HG02840 (cell line): ENCODE measurements around the gene SEH1L.
A peak's percentile ranks its signal among the peaks of the same experiment; 100 is the strongest.
"Not testable (repeated sequence)": the region's sequence is repeated elsewhere in the genome, so short reads cannot be mapped to it uniquely, and the experiment has no call there.

Source experiments
- ATAC-seq: cut with Tn5 transposase; IDR thresholded peaks from one replicate; pipeline ENCODE4 v1.9.1; 2021; ENCODE audit warnings: mild to moderate bottlenecking, moderate library complexity, moderate number of reproducible peaks; ENCODE audit not compliant: unreplicated experiment, low FRiP score

SEH1L gene

DNA sequence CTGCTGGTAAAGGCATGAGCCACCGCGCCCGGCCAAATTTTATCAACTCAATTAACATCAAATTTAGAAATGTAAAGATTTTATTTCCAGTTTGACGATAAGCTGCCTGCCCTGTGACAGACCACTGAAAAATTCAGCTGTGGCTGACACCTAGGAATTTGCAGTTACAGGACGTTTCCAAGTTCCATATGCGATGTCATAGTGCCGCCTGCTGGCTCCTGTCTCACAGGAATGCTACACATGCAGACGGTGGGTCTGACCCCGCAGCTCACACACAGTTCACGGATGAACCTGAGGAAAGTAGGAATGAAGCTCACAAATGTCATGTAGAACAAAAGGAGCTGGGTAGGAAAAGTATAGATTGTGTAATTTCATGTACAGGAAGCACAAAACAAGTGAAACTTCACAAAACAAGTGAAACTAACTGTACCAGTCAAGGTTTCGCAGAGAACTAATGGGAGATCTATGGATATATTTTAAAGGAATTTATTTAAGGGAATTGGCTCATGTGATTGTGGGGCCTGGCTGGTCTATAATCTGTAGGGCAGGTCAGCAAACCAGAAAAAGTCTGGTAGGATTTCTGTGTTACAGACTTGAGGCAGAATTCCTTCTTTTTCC is 13.2 kb upstream of the SEH1L start:
- no peak for ATAC-seq

DNA sequence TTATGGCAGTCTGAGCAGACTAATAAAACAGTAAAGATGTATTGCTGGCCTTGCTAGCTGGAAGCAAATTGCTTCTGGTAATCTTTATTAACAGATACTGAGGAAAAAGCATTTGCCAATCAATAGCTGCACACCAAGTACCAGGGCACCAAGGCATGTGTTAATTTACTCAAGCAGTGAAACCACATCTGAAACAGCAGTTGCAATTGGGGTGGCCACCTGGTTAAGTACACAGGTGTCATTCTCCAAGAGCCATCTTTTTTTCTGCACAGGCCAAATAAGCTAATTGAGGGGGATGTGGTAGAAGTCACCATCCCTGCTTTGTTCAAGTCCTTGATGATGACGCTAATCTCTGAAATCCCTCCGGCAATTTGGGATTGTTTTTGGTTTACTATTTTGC is 8.6 kb upstream of the SEH1L start:
- no peak for ATAC-seq

DNA sequence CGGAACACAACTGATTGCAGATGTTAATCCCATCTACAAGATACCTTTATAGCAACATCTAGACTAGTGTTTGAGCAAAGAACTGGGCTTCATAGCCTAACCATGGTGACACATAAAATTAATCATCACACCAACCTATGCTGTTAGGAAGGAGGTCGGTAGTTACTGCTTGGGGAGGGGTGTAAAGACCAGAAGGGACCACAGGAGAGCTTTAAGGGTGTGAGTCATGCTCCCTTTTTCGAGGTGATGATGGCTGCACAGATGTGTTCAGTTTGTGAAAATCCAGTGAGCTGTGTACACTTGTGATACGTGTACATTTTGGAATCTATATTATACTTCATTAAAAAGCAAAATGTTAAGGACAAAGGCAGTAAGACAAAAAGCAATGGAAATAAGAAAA is 4.6 kb upstream of the SEH1L start:
- ATAC-seq, result no peak

DNA sequence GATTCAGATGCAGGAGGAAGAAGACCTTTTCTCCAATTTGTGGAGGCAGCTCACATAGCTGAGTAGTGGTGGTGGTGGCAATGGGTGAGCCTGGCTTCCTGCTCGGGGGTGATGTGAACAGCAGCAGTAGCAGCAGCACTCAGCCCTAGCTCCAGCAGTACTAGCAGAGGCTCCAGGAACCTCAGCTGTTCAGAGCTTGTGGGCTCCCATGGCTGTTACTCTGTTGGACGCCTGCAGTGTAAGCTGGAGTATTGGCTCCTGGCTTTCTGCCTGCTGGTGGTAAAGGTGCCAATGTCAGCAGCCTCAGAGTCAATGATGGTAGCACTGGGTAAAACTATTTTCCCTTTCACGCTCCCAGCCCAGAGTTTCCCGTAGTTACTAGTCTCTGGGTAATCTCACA is 3.1 kb upstream of the SEH1L start:
- ATAC-seq, result no peak

DNA sequence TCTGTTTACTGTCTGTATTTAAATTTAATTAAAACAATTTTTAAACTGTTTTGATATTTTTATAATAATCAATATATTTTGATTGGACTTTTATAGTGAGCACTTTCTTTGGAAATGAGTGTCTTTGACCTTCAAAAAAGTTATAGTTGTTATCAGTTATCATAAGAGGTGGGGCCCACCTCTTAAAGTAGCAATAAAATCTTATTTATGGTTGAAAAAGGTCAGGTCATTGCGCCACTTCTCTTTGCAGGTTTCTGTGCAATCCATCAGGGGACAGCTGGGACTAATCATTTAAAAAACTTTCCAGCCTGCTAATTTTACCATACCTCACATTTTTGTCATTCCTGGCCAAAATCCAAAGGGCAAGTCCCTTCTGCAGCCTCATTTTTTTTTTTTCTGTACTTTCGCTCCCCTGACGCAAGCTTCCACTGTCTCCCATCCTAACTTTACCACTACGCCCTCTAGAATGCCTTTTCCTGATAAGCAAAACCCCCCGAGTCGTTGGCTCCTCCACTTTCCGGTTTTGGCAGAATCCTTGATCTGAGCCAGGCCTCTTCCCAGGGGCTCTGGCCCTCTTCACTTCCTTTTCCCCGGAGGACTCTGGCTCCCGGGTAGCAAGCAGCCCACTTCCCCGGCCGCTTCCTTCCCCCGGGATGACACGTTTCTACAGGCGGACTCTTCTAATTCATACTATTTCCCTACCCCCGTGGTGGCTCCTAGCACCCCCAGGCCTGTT is 1.1 kb upstream of the SEH1L start:
- ATAC-seq, result no peak

DNA sequence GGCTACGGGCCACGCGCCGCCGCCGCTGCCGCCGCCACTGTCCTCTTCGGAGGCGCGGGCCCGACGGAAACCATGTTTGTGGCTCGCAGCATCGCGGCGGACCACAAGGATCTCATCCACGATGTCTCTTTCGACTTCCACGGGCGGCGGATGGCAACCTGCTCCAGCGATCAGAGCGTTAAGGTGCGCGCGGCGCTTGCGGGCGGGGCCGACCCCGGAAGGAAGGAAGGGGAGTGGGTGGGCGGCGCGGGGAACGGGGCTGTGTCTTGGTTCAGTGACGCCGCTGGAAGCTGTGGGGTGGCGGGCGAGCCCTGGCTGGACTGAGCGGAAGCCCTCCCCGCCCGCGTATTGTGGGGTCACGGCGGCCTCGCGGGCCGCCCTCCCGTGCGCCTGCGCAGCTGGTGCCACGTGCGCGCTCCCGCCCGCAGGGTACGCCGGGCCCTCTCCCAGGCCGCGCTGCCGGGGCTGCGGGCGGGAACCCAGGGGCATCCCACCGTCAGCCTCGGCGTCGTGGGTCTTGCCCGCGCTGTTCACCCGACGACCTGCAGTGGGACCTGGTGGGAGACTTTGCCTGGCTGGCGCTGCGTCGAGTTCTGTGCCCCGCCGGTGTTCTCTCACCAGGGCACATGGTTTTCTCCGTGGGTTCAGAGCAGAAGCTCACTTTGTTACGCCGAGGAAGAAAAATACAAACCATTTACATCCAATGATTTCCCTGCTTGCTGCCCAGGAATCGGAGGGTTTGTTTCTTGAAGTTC is 416 bp downstream of the SEH1L start:
- peak; percentile 72 for ATAC-seq

DNA sequence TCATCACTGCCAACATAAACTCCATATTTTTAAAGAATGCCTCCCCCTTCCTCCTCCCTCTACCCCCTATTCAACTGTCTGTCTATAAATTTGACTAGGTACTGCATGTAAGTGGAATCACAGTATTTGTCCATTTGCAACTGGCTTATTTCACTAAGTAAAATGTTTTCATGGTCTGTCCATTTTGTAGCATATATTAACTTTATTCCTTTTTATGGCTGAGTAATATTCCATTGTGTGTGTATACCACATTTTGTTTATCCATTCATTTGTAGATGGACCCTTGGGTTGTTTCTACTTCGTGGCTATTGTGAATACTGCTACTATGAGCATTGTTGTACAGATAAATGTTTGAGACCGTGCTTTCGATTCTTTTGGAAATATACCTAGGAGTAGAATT is 10.7 kb downstream of the SEH1L start:
- ATAC-seq, result no peak

DNA sequence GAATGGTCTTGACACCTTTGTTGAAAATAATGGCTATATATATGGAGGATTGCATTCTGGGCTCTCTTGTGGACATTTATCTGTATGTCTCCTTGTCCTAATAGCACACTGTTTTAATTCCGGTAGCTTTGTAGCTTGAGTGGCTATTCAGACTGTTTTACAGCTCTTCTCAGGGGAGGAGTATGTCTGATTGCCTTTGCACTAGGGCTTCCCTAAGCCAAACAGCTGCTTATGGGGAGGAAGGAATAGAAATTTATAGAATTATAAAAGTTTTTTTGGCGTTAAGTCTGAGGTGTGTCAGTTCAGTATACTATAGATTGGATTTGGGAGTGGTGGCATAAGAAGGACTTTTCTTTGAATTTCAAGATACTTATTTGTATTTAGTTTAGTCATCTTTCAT is 12.6 kb downstream of the SEH1L start:
- no peak for ATAC-seq

DNA sequence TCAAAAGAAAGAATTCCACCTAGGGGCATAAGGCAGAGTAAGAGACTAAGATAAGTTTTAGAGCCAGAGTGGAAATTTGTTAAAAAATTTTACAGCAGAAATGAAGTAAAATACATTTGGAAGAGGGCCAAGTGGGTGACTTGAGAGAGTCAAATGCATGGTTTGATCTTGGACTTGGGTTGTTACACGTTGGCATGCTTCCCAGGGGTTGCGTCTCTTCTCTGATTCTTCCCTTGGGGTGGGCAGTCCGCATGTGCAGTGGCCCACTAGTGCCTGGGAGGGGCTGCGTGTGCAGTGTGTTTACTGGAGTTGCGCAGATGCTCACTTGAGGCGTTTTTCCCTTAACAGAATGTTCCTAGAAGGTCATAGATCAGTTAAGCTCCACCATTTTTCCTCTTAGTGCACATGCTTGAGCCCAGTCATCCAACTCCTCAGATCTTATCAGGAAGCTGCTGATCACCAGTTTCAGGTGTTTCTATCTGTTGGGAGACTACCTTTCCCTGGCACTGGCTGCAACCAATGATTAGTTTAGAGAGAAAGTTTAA is 13.1 kb downstream of the SEH1L start:
- no peak for ATAC-seq

DNA sequence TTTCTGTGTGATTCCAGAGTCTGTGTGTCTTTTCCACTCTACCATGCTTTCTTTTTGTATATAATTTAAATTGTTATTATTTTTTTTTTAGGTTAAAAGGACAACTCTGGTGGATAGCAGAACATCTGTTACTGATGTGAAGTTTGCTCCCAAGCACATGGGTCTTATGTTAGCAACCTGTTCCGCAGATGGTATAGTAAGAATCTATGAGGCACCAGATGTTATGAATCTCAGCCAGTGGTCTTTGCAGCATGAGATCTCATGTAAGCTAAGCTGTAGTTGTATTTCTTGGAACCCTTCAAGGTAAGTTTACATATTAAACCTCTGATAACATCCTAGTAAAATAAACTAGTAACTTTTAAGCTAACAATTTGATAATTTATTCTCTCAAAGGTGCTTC is 15.3 kb downstream of the SEH1L start:
- ATAC-seq, result no peak

DNA sequence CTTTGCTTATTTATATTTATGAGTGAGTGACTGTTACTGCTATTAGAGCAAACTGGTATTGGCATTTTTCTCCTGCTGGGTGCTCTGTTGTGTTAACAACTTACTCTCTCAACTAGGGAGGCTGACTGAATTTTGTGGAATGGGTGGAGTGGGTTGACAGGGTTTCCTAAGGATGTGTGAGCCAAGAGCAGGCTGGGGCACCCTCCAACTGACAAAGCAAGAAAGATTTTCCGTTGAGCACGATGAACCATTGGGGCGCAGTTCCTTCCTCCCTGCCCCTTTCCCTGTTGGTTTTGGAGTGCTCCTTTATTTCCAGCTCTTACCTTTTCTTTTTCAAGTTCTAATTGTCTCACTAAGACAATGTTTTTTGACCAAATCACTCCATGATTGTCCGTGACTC is 20.3 kb downstream of the SEH1L start:
- ATAC-seq, result no peak

DNA sequence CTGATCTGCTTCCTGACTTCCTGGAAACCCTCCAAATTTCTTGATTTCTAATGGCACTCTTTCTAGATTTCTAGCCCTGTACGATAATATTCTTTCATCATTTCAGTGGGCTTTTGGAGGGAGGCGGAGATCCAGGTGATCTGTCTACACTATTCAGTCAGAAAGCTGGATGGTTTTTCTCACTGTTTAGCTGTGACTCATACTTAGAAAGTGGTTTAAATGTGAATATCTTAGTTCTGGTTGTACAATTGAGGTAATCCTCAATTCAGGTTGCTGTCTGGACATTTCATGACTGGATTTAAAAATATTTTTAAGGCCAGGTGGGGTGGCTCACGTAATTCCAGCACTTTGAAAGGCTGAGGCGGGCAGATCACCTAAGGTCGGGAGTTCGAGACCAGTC is 20.8 kb downstream of the SEH1L start:
- ATAC-seq, result no peak

DNA sequence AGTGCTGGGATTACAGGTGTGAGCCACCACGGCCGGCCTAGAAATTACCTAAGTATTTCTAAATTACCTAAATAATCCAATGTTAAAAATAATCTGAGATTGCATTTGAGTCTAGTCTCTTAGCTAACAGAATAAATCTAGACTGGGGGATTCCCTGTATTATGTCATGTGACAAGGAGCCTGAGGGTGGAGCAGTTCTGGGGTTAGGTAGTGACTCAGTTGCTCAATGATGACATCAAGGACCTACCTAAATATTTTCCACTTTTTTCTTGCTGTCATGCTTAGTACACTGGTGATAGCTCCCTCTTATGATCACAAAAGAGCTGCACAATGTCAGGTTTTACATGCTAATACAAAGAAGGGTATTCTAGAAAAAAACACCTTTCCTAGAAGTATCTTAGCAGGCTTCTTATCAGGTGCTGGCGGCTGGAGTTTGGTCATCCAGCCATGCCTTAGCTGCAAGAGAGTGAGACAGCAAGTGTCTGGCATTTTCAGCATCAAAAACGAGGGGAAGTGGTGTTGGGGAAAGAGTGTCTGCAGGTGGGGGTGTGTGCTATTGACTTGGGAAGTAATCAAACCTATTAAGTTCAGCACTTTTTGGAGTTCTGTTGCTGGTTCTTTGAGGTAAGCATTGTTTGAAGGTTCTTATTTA is 25.9 kb downstream of the SEH1L start:
- no peak for ATAC-seq

DNA sequence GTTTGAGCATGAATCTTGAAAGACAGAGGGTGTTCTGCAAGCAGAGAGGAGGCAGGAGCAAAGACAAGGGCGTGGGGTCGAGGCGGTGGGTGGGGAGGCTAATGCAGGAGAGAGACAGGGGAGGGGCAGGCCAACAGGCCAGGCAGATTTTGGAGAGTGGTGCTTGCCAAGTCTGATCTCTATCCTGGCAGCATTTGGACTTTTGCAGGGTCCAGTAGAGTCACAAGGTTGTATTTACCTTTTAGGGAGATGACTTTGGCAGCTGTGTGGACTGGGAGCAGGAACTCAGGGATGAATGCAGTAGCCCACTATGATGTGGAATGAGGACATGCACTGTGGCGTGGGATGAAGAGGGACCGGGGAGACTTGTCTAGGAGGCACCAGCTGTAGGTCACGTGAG is 27.7 kb downstream of the SEH1L start:
- no peak for ATAC-seq

DNA sequence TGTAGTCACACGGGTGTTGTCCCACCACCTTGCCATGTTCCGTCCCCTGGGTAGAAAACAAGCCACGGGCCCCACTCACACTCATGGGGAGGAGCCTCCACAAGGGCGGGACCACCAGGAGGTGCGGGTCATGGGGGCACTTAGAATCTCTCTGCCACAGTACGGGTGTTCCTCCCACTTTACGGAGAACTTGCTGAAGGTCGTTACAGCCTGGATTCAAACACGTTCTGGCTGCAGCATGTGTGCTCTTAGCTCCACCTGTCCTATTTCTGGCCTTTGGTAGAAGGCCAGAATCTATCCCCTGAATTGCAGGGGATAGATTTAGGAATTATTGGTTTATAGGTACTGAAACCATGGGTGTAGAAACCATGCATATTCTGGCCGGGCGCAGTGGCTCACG is 28.5 kb downstream of the SEH1L start:
- no peak for ATAC-seq

DNA sequence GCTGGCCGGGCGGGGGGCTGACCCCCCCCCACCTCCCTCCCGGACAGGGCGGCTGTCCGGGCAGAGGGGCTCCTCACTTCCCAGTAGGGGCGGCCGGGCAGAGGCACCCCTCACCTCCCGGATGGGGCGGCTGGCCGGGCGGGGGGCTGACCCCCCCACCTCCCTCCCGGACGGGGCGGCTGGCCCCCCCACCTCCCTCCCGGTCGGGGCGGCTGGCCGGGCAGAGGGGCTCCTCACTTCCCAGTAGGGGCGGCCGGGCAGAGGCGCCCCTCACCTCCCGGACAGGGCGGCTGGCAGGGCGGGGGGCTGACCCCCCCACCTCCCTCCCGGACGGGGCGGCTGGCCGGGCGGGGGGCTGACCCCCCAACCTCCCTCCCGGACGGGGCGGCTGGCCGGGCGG is 32.3 kb downstream of the SEH1L start:
- not testable (repeated sequence) for ATAC-seq

DNA sequence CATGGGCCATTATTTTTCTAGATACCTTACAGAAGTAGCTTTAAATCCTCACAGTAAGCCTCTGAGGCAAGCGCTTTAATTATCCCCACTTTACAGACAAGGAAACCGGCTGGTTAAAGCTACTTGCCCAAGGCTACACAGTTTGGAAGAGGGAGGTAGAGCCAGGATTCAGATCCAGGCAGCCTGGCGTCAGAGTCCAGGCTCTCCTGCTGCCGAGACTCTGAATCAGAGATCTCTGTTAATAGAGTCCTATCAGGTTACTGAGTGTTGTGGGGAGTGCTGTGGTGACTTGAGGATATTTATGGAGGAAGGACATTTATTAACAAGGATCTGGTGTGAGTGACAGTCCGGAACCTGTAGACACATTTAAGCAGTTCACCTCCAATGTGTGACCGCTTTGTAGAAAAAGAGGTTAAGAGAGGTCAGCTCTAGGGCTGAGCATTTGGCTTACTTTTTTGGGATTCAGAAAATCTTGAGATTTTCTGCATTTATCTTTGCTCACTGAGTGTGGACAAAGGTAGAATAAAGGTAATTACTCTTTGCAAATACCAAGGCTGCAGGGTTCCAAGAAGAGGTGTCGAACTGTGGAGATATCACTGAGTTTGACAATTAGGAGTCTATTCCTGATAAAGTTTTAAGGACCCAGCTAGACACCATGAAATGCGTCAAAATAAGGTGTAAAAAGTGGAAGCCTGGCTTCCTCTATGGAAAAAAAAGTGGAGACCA is 41.7 kb downstream of the SEH1L start:
- ATAC-seq, result no peak

DNA sequence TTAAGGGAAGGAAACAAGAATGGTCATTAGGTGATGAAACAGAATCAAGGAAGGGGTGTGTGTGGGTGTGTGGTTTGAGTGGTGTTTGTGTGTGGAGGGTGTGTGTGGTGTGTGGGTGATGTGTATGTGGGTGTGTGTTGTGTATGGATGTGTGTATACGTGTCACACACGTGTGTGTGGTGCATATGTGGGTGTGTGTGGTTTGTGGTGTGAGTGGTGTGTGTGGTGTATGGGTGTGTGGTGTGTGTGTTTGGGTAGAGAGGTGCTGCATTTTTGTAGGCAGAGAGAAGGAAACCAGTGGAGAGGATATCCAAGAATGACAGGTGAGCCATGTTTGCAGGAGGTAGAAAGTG is 42.3 kb downstream of the SEH1L start:
- ATAC-seq, result no peak

DNA sequence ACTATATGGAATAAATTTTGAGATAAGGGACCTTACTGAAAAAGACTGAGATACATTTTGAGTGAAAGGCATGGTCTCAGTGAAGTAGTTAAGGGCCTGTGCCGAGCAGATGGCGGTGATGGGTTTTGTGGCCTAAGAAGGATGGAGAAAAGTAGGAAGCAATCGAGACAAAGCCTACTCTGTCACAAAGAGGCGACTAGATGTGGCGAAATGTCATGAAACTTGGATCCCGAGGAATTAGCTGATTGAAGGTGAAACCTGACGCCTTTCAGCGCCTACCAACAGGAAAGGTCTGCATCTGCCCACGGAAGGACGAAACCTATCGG is 42.8 kb downstream of the SEH1L start:
- ATAC-seq, result no peak

DNA sequence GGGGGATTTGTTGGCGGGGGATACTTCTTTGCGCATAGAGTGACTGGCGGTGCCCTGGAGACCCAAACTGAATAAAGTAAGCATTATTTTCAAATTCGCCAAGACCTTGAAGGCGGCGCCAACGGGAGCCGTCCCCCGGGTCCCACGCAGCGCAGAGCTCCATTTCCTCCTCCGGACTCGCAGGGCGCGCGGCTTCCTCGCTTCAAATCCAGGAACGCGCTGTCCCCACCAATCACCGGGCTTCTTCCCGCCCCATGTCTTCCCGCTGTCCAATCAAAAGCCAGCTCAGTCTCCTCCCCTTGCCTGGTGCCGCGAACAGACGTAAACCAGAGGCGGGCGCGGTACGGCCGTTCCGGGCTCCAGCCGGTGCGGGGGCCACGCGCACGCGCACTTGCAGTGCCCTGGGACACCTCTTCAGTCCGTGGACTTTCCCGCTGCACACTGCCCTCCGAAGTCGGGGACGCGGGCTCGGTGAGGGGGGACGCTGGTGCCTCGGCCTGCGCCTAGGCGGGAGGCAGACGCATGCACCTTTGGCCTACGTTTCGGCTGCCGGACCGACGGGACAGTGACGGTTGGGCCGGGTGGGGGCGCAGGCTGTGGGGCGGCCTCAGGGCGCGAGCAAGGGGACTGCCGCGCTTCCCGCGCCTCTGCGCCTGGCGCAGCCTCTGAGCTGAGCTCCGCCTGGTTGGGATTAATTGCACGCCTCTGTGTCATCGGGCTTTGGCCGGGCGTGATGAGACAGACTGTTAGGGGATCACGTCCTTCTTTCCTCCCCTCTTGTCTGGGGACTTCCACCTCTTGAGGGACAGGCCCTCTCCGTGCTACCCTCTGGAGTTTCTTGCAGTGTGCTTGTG is 43.4 kb downstream of the SEH1L start, which contains the start of gene CEP192:
TSS of gene CEP192 (plus strand) at position 396 of the 854 bp plus-strand sequence. CDS start 8,063 bp downstream, outside the sequence.
- ATAC-seq, result peak; percentile 90
